Gastroesophageal sphincter (tissue), 4 donors: ENCODE results near the gene ARHGAP8. TPM values are rescaled to one million over a fixed set of nuclear protein-coding genes. Genes with fewer than 3 reads are reported as not detected.

Experiments
- ATAC-seq: fragments of 150-250 bp; one replicate; pipeline ENCODE4 v1.9.1; 2016; ENCODE audit warnings: mild to moderate bottlenecking, moderate library complexity
- H3K27ac ChIP-seq, 4 donors: fragments of 200-600 bp; sonication (generic) in 3 of 4; 1 replicate in 3 of 4; 2 replicates in 1 of 4; pipeline ENCODE4 v1.5.1; 2016 to 2019
- H3K27me3 ChIP-seq: fragments of 200-600 bp; sonication (generic); one replicate; pipeline ENCODE4 v1.5.1; 2019
- H3K36me3 ChIP-seq, 2 donors: fragments of 200-600 bp; sonication (generic); one replicate each; pipeline ENCODE4 v1.5.1; 2019; ENCODE audit warnings: control low read depth in 1 of 2
- H3K4me1 ChIP-seq, 3 donors: fragments of 200-600 bp; sonication (generic); 1 replicate in 2 of 3; 2 replicates in 1 of 3; pipeline ENCODE4 v1.5.1; 2016 to 2019; ENCODE audit warnings: control low read depth in 2 of 3
- H3K4me3 ChIP-seq, 2 donors: fragments of 200-600 bp; sonication (generic); one replicate each; pipeline ENCODE4 v1.5.1; 2019; ENCODE audit warnings: mild to moderate bottlenecking in 1 of 2, moderate library complexity in 1 of 2
- H3K9me3 ChIP-seq, 3 donors: fragments of 200-600 bp; sonication (generic); one replicate each; pipeline ENCODE4 v1.5.1; 2017 to 2019; ENCODE audit warnings: control low read depth in 2 of 3
- CTCF ChIP-seq, 4 experiments: fragments of 200-600 bp in 2 of 4; fragments of 450-650 bp in 2 of 4; sonication (generic) in 1 of 4; IDR thresholded peaks; one replicate each; pipeline ENCODE4 v1.5.1; 2017 to 2019; ENCODE audit warnings: antibody characterized with exemption in 4 of 4, mild to moderate bottlenecking in 2 of 4, moderate library complexity in 2 of 4
- EP300 ChIP-seq: sonication (generic); formaldehyde crosslinking; IDR thresholded peaks from one replicate; pipeline ENCODE4 v1.6.1; 2017; ENCODE audit warnings: antibody characterized with exemption, mild to moderate bottlenecking
- POLR2A ChIP-seq, 2 donors: fragments of 450-650 bp; IDR thresholded peaks; one replicate each; pipeline ENCODE4 v1.6.1; 2017; ENCODE audit warnings: antibody characterized with exemption in 2 of 2, mild to moderate bottlenecking in 2 of 2, moderate library complexity in 1 of 2
- POLR2AphosphoS5 ChIP-seq: sonication (generic); formaldehyde crosslinking; IDR thresholded peaks from one replicate; pipeline ENCODE4 v1.6.1; 2017; ENCODE audit warnings: antibody characterized with exemption
- WGBS, 2 donors: methylation state at CpG; one replicate each; pipeline ENCODE4 v1.1.5; 2018; ENCODE audit warnings: low coverage in 1 of 2; 5-methylcytosine and 5-hydroxymethylcytosine counted together
- total RNA-seq, 4 donors: library from RNA; depleted of rRNA; stranded (reverse); fragments of >200 nt; gene quantifications; one replicate each; pipeline ENCODE4 v1.1.0, GENCODE V29; 2016

Gene ARHGAP8
- total RNA-seq, 4 donors from 2014 or later = 0.31 to 1.6 TPM; not detected in 2

- 80% methylated on average over 5 of the region's 14 CpGs; no CpG with 5 or more reads in 1 of the 2 donors for whole genome bisulfite sequencing, 2 donors
- Histone ChIP-seq H3K27me3 (peaks cover 91% of the 10 kb centered on the region), H3K27ac (no peak overlapping the region), H3K9me3 (no peaks in the 10 kb centered on the region), H3K4me1 (no peaks in the 10 kb centered on the region), H3K36me3 (no peaks in the 10 kb centered on the region), H3K4me3 (no peak overlapping the region)
- no peak for ATAC-seq
- no peak for TF ChIP-seq POLR2A (IDR thresholded peaks at IDR 0.05)
- no peak for TF ChIP-seq POLR2AphosphoS5
- TF ChIP-seq EP300 = no peak
- no peak for TF ChIP-seq CTCF (IDR thresholded peaks at IDR 0.05)
Observed at GRCh38 chr22:44802071-44802700, 49.8 kb downstream of the ARHGAP8 start.

- Histone ChIP-seq H3K27me3 (peaks cover 84% of the 10 kb centered on the region), H3K36me3 (no peaks in the 10 kb centered on the region), H3K4me3 (no peak overlapping the region), H3K27ac (no peak overlapping the region), H3K4me1 (no peaks in the 10 kb centered on the region), H3K9me3 (no peaks in the 10 kb centered on the region)
- TF ChIP-seq CTCF (IDR thresholded peaks at IDR 0.05) = no peak
- no peak for TF ChIP-seq EP300
- TF ChIP-seq POLR2AphosphoS5 = no peak
- TF ChIP-seq POLR2A (IDR thresholded peaks at IDR 0.05) = no peak
- 90% methylated on average over 2 of the region's 6 CpGs; no CpG with 5 or more reads in 1 of the 2 donors for WGBS, 2 donors
- no peak for ATAC-seq
Observed at GRCh38 chr22:44802956-44803355, 50.6 kb downstream of the ARHGAP8 start.

- Histone ChIP-seq H3K27me3 (peaks cover 70% of the 10 kb centered on the region), H3K27ac (no peak overlapping the region), H3K4me3 (no peak overlapping the region), H3K4me1 (no peaks in the 10 kb centered on the region), H3K9me3 (no peaks in the 10 kb centered on the region), H3K36me3 (no peaks in the 10 kb centered on the region)
- WGBS, 2 donors = no CpG with 5 or more reads among the region's 7 CpGs
- TF ChIP-seq POLR2A (IDR thresholded peaks at IDR 0.05) (no peak), CTCF (IDR thresholded peaks at IDR 0.05) (no peak), POLR2AphosphoS5 (no peak)
- ATAC-seq = no peak
Observed at GRCh38 chr22:44804327-44804726, 52.0 kb downstream of the ARHGAP8 start.

- Histone ChIP-seq H3K36me3 (no peaks in the 10 kb centered on the region), H3K4me1 (no peaks in the 10 kb centered on the region), H3K9me3 (no peaks in the 10 kb centered on the region), H3K27ac (no peak overlapping the region), H3K4me3 (no peak overlapping the region), H3K27me3 (peaks cover 63% of the 10 kb centered on the region)
- no peak for ATAC-seq
- TF ChIP-seq CTCF (IDR thresholded peaks at IDR 0.05) (no peak), EP300 (no peak), POLR2AphosphoS5 (no peak), POLR2A (IDR thresholded peaks at IDR 0.05) (no peak)
- 74 to 80% methylated on average over 2 to 5 of the region's 9 CpGs for WGBS, 2 donors
Observed at GRCh38 chr22:44805711-44806110, 53.3 kb downstream of the ARHGAP8 start.

- no peak for TF ChIP-seq CTCF (IDR thresholded peaks at IDR 0.05)
- no peak for TF ChIP-seq POLR2AphosphoS5
- no peak for TF ChIP-seq POLR2A (IDR thresholded peaks at IDR 0.05)
- no peak for TF ChIP-seq EP300
- ATAC-seq = no peak
- Histone ChIP-seq H3K27me3 (peaks cover 53% of the 10 kb centered on the region), H3K4me3 (no peak overlapping the region), H3K36me3 (no peaks in the 10 kb centered on the region), H3K27ac (no peak overlapping the region), H3K4me1 (no peaks in the 10 kb centered on the region), H3K9me3 (no peaks in the 10 kb centered on the region)
- 60% methylated on average over 1 of the region's 7 CpGs; no CpG with 5 or more reads in 1 of the 2 donors for WGBS, 2 donors
Observed at GRCh38 chr22:44807232-44807631, 54.9 kb downstream of the ARHGAP8 start.
